SIG-M5 treated with dmso at 0.1 percent for 504 hours (cell line): ENCODE data around the gene RHO.

Experiments used
- DNase-seq: peaks from one replicate; lab custom pipeline; 2025; ENCODE audit not compliant: unreplicated experiment; lab: John Stamatoyannopoulos, UW

Gene RHO

DNA sequence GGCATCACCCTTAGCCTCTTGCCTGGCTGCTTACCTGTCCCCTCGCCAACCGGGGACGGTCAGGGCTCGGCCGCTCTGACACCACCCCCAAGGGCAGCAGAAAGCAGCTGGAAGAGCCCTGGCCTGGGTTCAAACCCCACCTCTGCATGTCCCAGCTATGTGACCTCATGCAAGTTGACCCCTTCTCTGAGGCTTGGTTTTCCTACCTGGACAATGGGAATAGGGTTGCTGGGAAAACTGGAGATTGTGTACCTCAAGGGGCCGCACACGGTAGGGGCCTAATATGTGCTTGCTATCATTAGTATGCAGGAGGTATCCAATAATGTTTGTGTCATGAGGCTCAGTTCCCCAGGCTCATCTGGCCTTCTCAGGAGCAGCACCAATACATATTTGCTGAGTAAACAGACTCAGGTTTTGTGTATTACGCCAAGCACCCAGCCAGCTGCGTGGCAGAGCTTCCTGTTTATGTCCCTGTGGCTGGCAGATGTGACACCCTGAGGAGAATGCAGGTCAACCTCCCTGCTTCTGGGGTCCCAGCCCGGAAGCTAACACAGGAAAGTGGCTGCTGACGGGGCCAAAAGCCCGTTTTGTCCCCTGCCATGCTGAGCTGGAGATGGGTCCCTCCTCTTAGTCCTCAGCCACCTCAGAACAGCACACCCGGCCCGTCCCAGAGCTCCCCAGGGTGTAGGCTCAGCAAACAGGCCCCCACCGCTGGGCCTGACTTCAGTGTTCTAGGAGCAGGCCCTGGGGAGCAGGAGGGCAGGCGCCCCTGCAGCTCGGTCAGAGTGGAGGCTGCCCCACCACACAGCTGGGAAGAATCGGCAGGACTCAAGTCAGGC lies 48.3 kb downstream of the RHO start:
- peak; percentile 41 for DNase-seq

- DNase-seq = no peak
Observed at GRCh38 chr3:129577366-129577765, 48.9 kb downstream of the RHO start.

GRCh38 chr3:129577925-129578786 lies 49.7 kb downstream of the RHO start:
- peak; percentile 72 for DNase-seq

GRCh38 chr3:129579991-129580390 lies 51.6 kb downstream of the RHO start:
- DNase-seq = no peak

DNA sequence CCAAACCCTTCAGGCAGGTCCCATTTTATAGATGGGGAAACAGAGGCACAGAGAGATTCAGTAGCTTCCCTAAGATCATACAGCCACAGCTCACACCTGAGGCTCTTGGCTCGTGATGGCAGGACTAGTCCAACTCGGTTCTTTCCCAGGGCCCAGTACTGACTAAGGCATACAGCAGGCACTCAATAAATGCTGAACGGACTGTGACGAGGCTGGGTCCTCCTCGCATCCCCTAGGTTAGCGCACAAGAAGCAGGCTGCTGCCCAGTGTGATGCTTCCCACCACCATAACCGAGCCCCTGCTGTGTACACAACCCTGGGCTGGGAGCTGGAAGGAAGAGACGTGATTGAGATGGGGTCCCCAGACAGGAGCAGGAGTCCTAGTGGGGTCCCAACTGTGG lies 53.2 kb downstream of the RHO start:
- DNase-seq = no peak

GRCh38 chr3:129582799-129583198 lies 54.4 kb downstream of the RHO start:
- no peak for DNase-seq

DNA sequence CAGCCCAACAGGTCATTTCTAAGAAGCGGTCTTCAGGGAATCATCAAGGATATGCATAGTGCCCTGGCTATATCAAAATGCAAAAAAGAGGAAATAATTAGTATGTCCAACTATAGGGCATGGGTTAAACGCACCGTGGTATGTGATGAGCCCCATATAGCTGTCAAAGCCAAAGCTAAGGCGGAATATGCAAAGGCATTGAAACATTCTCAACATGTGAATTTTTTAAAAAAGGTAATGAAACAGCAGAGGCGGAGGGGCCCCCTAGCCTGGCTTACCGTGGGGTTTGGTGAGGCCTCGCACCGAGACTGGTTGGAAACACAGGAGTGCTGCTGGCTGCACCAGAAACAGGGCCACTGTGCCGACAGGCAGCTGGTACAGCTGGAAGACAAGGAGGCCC lies 54.9 kb downstream of the RHO start:
- DNase-seq = no peak

DNA sequence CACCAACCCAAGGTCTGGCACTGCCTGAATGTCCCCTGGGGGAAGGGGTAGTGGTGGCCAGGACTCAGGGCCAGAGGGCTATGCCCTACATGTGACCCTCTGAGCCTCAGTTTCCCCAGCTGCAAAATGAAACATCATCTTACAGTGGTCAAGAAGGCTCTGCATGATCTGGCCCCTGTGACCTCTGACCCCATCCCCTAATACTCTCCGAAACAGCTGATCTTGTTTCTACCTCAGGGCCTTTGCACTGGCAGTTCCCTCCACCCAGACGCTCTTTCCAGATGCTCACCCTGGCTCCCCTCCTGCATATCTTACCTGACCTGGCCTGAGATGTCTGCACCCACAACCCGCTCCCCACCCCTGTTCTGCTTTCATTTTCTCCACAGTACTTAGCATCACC lies 56.2 kb downstream of the RHO start:
- DNase-seq = no peak
